Fibroblast of mammary gland (primary cell): Measurements from ENCODE around the gene FOXN3.

ENCODE experiments used
- DNase-seq: peaks from one replicate; pipeline ENCODE4 v3.0.0-alpha.2; 2010; ENCODE audit warnings: low read depth
- H3K4me3 ChIP-seq: 2 replicates; pipeline ENCODE4 v1.5.1; 2011; ENCODE audit warnings: low read depth, mild to moderate bottlenecking, low read length, moderate library complexity; ENCODE audit not compliant: control insufficient read depth
- TF ChIP-seq, protein P1 (sequence below): conservative IDR thresholded peaks from 2 replicates; pipeline ENCODE4 v1.5.1; 2011; ENCODE audit warnings: low read depth, low read length, inconsistent platforms; ENCODE audit not compliant: control insufficient read depth, insufficient read depth

The FOXN3 gene

DNA sequence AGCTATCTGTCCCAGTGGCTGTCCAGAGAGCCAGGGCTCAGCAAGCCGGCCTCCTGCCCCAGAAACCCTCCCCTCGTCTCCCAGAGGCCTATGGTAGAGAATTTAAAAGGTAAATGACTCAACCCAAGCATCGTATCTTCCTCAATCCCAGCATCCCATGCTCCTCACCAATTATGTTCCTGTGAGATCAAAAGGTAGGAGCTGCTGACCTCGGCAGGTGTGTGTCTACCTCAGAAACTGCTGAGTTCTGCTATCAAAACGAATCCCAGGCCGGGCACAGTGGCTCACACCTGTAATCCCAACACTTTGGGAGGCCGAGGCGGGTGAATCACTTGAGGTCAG, 49.3 kb downstream of the FOXN3 start:
- TF ChIP-seq, protein P1, sequence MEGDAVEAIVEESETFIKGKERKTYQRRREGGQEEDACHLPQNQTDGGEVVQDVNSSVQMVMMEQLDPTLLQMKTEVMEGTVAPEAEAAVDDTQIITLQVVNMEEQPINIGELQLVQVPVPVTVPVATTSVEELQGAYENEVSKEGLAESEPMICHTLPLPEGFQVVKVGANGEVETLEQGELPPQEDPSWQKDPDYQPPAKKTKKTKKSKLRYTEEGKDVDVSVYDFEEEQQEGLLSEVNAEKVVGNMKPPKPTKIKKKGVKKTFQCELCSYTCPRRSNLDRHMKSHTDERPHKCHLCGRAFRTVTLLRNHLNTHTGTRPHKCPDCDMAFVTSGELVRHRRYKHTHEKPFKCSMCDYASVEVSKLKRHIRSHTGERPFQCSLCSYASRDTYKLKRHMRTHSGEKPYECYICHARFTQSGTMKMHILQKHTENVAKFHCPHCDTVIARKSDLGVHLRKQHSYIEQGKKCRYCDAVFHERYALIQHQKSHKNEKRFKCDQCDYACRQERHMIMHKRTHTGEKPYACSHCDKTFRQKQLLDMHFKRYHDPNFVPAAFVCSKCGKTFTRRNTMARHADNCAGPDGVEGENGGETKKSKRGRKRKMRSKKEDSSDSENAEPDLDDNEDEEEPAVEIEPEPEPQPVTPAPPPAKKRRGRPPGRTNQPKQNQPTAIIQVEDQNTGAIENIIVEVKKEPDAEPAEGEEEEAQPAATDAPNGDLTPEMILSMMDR: no peak
- H3K4me3 ChIP-seq: no peak overlapping the region
- no peak for DNase-seq

DNA sequence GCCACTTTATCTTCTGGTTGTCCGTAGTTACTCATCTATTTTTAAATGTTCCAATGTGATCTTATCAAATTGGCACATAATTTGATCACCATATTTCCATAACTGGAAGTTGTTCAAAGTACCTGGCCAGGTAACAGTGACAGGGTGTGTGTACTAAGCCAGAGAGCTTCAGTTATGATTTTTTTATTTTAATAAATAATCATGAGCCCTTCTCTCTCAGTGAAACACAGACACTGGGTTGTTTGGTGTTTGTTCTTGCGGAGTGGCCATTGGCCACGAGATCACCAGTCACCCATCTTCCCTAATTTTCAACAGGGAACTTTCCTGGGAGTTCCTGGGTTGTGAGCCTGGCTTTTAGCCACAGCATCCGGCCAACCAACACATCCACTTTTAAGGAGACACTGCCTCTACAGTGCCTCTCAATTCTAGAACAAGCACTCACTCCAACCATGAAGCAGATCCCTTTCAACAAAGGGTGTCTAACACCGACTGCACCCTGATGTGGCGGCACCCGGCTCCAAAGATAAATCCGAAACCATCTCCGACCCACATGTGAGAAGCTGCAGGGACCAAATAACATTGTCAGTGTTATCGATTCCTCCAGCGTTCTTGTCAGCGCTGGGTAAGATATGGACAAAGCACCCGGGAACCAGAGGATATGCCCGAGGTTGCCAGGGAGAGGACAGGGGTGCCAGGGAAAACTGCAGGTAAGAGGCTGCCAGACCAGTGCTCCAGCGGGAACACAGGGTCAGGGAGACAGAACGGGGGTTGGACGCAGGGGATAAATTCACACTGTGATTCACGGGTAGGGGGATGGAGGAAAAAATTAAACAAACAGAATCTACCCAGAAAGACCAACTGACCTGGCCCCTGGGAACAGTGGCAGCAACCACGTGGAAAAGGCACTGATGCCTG, 49.9 kb downstream of the FOXN3 start:
- H3K4me3 ChIP-seq: no peak overlapping the region
- TF ChIP-seq, protein P1: no peak
- no peak for DNase-seq

DNA sequence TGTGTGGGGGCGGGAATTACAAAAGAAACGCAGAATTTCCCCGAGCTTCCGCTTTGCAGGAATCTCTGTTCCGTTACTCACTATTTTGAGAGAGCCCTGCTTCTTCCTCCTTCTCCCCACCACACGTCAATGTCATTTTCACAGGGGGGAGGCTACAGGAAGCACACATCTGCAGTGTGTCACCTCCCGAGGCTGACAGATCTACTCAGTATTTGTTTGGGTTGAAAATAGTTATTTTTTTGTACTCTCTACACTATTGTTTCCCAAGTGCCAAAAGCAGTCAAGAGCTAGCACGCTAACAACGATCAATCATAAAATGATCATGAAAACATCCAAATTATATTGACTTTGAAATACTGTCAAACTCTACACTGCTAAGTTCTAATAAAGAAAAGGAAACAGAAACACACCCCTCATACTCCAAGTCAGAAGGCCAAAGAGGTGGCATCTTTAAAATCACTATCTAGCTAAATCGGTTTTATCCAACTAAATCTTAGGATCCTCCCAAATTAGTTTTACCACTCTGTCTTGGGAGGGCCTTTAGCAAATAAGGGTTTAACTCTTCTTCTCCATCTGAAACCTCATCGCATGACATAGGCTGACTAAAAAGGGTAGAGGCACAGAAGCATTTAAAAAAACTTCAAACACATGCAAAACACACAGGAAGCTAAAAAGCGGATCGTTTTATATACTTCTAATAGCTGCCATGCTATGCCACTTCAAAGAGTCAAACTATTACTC, 51.8 kb downstream of the FOXN3 start:
- DNase-seq: peak; percentile 17
- TF ChIP-seq, protein P1: no peak
- H3K4me3 ChIP-seq: no peak overlapping the region

DNA sequence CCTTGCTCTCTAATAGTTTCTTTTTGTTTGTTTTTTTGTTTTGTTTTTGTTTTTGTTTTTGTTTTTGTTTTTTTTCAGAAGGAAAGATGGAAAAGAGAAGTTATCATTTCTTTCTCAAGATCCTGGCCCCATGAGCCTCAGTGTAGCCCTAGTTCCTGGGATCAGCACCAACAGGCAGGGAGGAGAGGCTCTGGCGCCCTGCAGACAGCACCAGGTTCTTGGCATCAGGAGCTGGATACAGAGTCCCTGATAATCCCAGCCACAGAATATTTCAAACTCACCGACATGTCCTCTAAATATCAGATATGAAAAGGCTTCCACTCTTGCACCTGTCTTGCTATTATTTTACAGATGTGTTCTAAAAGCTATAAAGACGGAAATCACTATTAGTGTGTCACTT, 52.7 kb downstream of the FOXN3 start:
- no peak overlapping the region for H3K4me3 ChIP-seq

DNA sequence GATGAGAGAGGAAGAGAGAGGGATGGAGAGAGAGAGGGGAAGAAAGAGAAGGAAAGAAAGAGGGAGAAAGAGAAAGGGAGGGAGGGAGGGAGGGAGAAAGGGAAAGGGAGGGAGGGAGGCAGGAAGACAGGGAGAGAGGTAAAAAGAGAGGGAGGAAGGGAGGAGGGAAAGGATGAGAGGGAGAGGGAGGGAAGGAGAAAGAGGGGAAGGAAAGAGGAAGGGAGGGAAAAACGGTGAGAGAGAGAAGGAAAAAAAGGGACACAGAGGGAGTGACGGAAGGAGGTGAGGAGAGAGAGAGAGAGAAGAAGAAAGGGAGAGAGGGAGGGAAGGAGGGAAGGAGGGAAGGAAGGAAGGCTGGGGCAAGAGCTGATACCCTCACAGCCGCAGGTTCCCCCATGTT, 56.8 kb downstream of the FOXN3 start:
- TF ChIP-seq, protein P1: no peak
- H3K4me3 ChIP-seq: no peak overlapping the region
- DNase-seq: no peak

More for the DNA sequence above, 52.7 kb downstream of the FOXN3 start:
- no peak for DNase-seq
- TF ChIP-seq, protein P1: no peak

DNA sequence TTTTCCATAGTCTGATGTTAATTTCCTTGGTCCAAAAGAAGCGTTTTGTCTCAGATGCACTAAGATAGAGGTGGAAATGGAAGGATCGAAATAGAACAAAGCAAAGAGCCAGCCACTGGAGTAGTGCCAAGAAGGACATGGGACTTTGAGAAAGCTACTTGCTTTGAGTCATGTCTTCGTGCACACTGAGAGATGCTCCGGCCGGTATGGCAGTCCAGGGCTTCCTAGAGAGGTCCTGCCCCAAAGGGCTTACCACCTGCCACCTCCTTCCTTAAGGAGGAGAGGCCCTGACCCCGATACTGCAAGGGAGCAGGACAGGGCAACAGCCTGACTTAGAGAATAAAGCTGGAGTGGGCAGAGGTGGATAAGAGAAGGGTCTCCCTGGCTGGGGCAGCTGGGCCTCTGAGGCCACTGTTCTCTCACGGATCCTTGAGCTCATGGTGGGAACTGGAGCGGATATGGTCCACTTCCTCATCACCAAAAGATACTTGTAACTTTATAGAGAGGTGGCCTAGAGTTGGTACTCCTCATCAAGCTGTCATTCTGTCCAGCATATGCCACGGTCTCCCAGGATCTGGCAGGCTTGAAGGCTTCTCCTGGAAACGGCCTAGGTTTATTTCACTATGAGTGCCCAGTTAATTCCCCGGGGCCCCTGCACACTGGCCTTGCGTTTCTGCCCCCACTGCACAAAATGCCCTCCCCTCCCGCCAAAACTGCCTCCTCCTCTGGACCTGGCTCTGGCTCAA, 57.4 kb downstream of the FOXN3 start:
- H3K4me3 ChIP-seq: no peak overlapping the region
- TF ChIP-seq, protein P1: no peak
- DNase-seq: no peak
